ENCODE measurements around the gene AKR7A2.
A peak's percentile ranks its signal among the peaks of the same experiment; 100 is the strongest.

DNA sequence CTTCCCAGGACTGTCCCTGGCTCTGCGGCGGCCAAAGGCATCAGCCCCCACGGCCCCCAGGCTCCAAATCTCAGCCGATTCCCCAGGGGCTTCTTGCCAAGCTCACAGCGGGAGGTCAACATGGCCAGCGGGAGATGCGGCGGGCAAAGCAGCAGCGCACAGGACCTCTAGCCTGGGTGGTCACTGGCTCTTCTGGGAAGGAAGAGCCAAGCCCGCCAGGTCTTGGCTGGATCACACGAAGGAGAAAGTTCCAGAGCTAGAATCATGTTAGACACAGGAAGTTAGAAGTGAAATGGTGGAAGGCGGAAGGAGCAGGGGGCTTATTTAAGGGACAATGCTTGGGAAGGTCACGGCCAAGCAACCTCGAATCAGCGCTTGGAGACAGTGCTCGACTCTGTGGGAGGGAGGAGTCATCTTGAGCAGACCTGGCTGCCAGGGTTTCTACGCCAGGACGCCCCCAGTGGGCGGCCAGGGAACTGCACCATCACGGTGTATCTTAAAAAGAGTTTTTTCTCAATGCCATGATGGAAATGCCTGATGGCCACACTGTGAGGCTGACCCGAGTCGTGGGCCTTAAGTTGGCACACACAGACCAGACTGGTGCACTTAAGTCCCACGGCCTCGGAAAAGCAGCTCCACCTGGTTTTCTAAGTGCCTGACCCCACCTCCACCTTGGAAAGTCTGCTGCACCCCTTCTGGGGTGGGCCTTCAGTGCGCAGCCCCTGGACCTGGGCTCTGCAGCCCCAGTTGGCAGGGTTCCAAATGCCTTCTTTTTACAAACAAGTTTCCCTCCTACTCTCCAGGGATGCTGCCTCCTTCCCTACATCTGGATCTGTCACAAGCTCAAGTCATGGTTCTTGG, 29.5 kb upstream of the AKR7A2 start:
- TF ChIP-seq POLR2A (IDR thresholded peaks at IDR 0.05) (no peak), CTCF (IDR thresholded peaks at IDR 0.05) (peak; percentile 44 to 61 (median 47))

All from vagina (tissue), 2 donors.